H1 (cell line): ENCODE results near the gene PTGER3. TPM values are rescaled to one million over a fixed set of nuclear protein-coding genes. Genes with fewer than 3 reads are reported as not detected.

Experiments
- CTCF ChIA-PET: fragments of 300-600 bp; sonication (Branson Sonifier 250); formaldehyde crosslinking; loops from one replicate; lab custom pipeline; 2021; ENCODE audit not compliant: partially characterized antibody; lab: Charles Lee
- POLR2A ChIA-PET: fragments of 300-600 bp; sonication (Branson Sonifier 250); formaldehyde crosslinking; loops from one replicate; lab custom pipeline; 2021; ENCODE audit warnings: inconsistent platforms; ENCODE audit not compliant: partially characterized antibody; lab: Charles Lee
- DNase-seq, 2 experiments: peaks; one replicate each; pipeline versions ENCODE4 v3.0.0 to v3.0.0-alpha.2; 2010 to 2022; ENCODE audit warnings: low spot score in 2 of 2, low read depth in 1 of 2, mixed read lengths in 1 of 2
- FAIRE-seq: peaks from 2 replicates; lab custom pipeline; 2011; peaks lifted over from hg19 to GRCh38; lab: Jason Lieb, UNC
- H2AFZ ChIP-seq: 2 replicates; pipeline ENCODE4 v1.8.1; 2012; ENCODE audit warnings: low read length, inconsistent platforms
- H2AK5ac ChIP-seq: 2 replicates; pipeline ENCODE4 v1.6.1; 2013; ENCODE audit warnings: low read depth, low read length
- H2BK120ac ChIP-seq: replicated peaks from 2 replicates; pipeline ENCODE3; 2013; ENCODE audit warnings: low read depth, low read length, inconsistent platforms
- H2BK12ac ChIP-seq: 2 replicates; pipeline ENCODE4 v1.6.1; 2013; ENCODE audit warnings: low read depth, low read length
- H2BK15ac ChIP-seq: 2 replicates; pipeline ENCODE4 v1.6.1; 2013; ENCODE audit warnings: low read length
- H2BK20ac ChIP-seq: 2 replicates; pipeline ENCODE4 v1.6.1; 2013; ENCODE audit warnings: low read length
- H2BK5ac ChIP-seq: 2 replicates; pipeline ENCODE4 v1.6.1; 2013; ENCODE audit warnings: low read depth, low read length
- H3K14ac ChIP-seq: 2 replicates; pipeline ENCODE4 v1.6.1; 2013; ENCODE audit warnings: inconsistent platforms; ENCODE audit not compliant: insufficient read length
- H3K18ac ChIP-seq: 2 replicates; pipeline ENCODE4 v1.6.1; 2013; ENCODE audit warnings: low read length; ENCODE audit errors: extremely low read depth
- H3K23ac ChIP-seq: 2 replicates; pipeline ENCODE4 v1.6.1; 2013; ENCODE audit warnings: inconsistent platforms; ENCODE audit not compliant: insufficient read length
- H3K23me2 ChIP-seq: 2 replicates; pipeline ENCODE4 v1.6.1; 2013; ENCODE audit warnings: low read depth, low read length
- H3K27ac ChIP-seq: 2 replicates; pipeline ENCODE4 v1.6.1; 2011; ENCODE audit warnings: low read depth, low read length, inconsistent platforms
- H3K27me3 ChIP-seq, 4 experiments: replicated peaks in 1 of 4; 1 replicate in 1 of 4; 2 replicates in 3 of 4; pipeline versions ENCODE4 v1.6.1 to v1.8.1; 2011 to 2013; ENCODE audit warnings: low read length in 3 of 4, mild to moderate bottlenecking in 3 of 4, inconsistent platforms in 2 of 4, mixed read lengths in 2 of 4, moderate library complexity in 1 of 4; ENCODE audit not compliant: control insufficient read depth in 3 of 4, insufficient read depth in 3 of 4; ENCODE audit errors: extremely low read depth in 1 of 4
- H3K36me3 ChIP-seq, 4 experiments: 2 replicates each; pipeline versions ENCODE4 v1.6.1 to v1.8.1; 2011 to 2013; ENCODE audit warnings: mild to moderate bottlenecking in 4 of 4, low read length in 3 of 4, moderate library complexity in 2 of 4, control low read depth in 1 of 4, inconsistent platforms in 1 of 4; ENCODE audit not compliant: insufficient read depth in 4 of 4, control insufficient read depth in 2 of 4
- H3K4ac ChIP-seq: replicated peaks from 2 replicates; pipeline ENCODE3; 2013; ENCODE audit warnings: low read length, low read depth, mixed read lengths, inconsistent platforms; ENCODE audit not compliant: insufficient read length
- H3K4me1 ChIP-seq, 4 experiments: replicated peaks in 1 of 4; 1 replicate in 1 of 4; 2 replicates in 3 of 4; pipeline versions ENCODE4 v1.6.1 to v1.8.1; 2011 to 2013; ENCODE audit warnings: low read length in 3 of 4, inconsistent platforms in 2 of 4, mixed read lengths in 1 of 4; ENCODE audit not compliant: insufficient read depth in 4 of 4, control insufficient read depth in 3 of 4
- H3K4me2 ChIP-seq, 2 experiments: 2 replicates each; pipeline versions ENCODE4 v1.6.1 to v1.8.1; 2011 to 2013; ENCODE audit warnings: low read depth in 2 of 2, low read length in 2 of 2, control low read depth in 1 of 2, inconsistent platforms in 1 of 2, mild to moderate bottlenecking in 1 of 2; ENCODE audit not compliant: insufficient read depth in 1 of 2
- H3K4me3 ChIP-seq, 4 experiments: fragments of 200-600, 300-600 bp in 1 of 4; sonication (generic), shearing (Covaris generic), sonication (Bioruptor Twin) in 1 of 4; 2 replicates each; pipeline versions ENCODE4 v1.5.1 to v1.8.1; 2011 to 2016; ENCODE audit warnings: low read length in 4 of 4, low read depth in 3 of 4, control low read depth in 2 of 4, inconsistent platforms in 2 of 4, mild to moderate bottlenecking in 2 of 4, mixed read lengths in 1 of 4, moderate library complexity in 1 of 4; ENCODE audit not compliant: insufficient read depth in 2 of 4; ENCODE audit errors: extremely low read depth in 1 of 4
- H3K56ac ChIP-seq: replicated peaks from 2 replicates; pipeline ENCODE3; 2013; ENCODE audit warnings: low read depth, mild to moderate bottlenecking, mixed read lengths, low read length, inconsistent platforms; ENCODE audit not compliant: insufficient read length
- H3K79me1 ChIP-seq: 2 replicates; pipeline ENCODE4 v1.6.1; 2013; ENCODE audit warnings: low read depth, low read length, control low read depth
- H3K79me2 ChIP-seq, 2 experiments: 2 replicates each; pipeline versions ENCODE4 v1.6.1 to v1.8.1; 2012 to 2013; ENCODE audit warnings: low read length in 2 of 2, mild to moderate bottlenecking in 2 of 2, inconsistent platforms in 1 of 2; ENCODE audit not compliant: insufficient read depth in 2 of 2, control insufficient read depth in 1 of 2
- H3K9ac ChIP-seq, 4 experiments: replicated peaks in 1 of 4; 1 replicate in 1 of 4; 2 replicates in 3 of 4; pipeline versions ENCODE4 v1.6.1 to v1.8.1; 2011 to 2013; ENCODE audit warnings: low read depth in 3 of 4, low read length in 3 of 4, control low read depth in 2 of 4, mild to moderate bottlenecking in 2 of 4, moderate library complexity in 2 of 4, inconsistent platforms in 1 of 4; ENCODE audit errors: extremely low read depth in 1 of 4
- H3K9me3 ChIP-seq, 2 experiments: 2 replicates each; pipeline versions ENCODE4 v1.6.1 to v1.8.1; 2012 to 2013; ENCODE audit warnings: mild to moderate bottlenecking in 2 of 2, moderate library complexity in 2 of 2, control low read depth in 1 of 2, inconsistent platforms in 1 of 2, low read depth in 1 of 2, low read length in 1 of 2, mixed read lengths in 1 of 2; ENCODE audit not compliant: insufficient read depth in 2 of 2
- H4K20me1 ChIP-seq, 2 experiments: replicated peaks in 1 of 2; 2 replicates each; pipeline versions ENCODE3 to v1.8.1; 2011 to 2013; ENCODE audit warnings: inconsistent platforms in 2 of 2, low read length in 2 of 2, mild to moderate bottlenecking in 1 of 2; ENCODE audit not compliant: insufficient read depth in 2 of 2, control insufficient read depth in 1 of 2
- H4K5ac ChIP-seq: 2 replicates; pipeline ENCODE4 v1.6.1; 2013; ENCODE audit warnings: low read length, low read depth, mixed read lengths, inconsistent platforms; ENCODE audit not compliant: insufficient read length
- H4K8ac ChIP-seq: 2 replicates; pipeline ENCODE4 v1.8.0; 2013; ENCODE audit warnings: mild to moderate bottlenecking, moderate library complexity, low read length, inconsistent platforms; ENCODE audit not compliant: insufficient read depth; ENCODE audit errors: extremely low read depth
- H4K91ac ChIP-seq: replicated peaks from 2 replicates; pipeline ENCODE3; 2013; ENCODE audit warnings: low read length, mixed read lengths, inconsistent platforms; ENCODE audit not compliant: insufficient read length
- ATF2 ChIP-seq: IDR thresholded peaks from 2 replicates; pipeline ENCODE4 v1.6.1; 2012; ENCODE audit warnings: low read length, inconsistent platforms
- CEBPB ChIP-seq: IDR thresholded peaks from 2 replicates; pipeline ENCODE4 v1.6.1; 2012; ENCODE audit warnings: low read depth, low read length
- WGBS, 2 experiments: shearing (Covaris generic) in 1 of 2; methylation state at CpG; one replicate each; pipeline versions ENCODE4 v1.1.6 to v1.1.7; 2013 to 2015; ENCODE audit warnings: low lambda C conversion rate in 2 of 2, mixed read lengths in 2 of 2, inconsistent platforms in 1 of 2, low coverage in 1 of 2, missing lambda C conversion rate in 1 of 2; ENCODE audit not compliant: insufficient replicate concordance in 2 of 2, insufficient coverage in 1 of 2, insufficient read length in 1 of 2; ENCODE audit errors: extremely low coverage in 1 of 2, missing lambda C conversion rate in 1 of 2; 5-methylcytosine and 5-hydroxymethylcytosine counted together
- polyA plus RNA-seq, 7 experiments: library from polyadenylated mRNA; depleted of rRNA in 3 of 7; stranded (reverse) in 5 of 7; unstranded in 2 of 7; fragments of >200 nt in 5 of 7; fragments of 200-250 nt in 2 of 7; gene quantifications; 1 replicate in 5 of 7; 2 replicates in 1 of 7; 4 replicates in 1 of 7; pipeline versions ENCODE4 v1.2.1 to v1.2.3, GENCODE V29; 2011 to 2013; ENCODE audit warnings: missing spikeins in 2 of 7, mixed read lengths in 2 of 7
- total RNA-seq: library from RNA; stranded (reverse); fragmentation: NEBNext Ultra II Directional; extraction: Animal tissue kit (Norgen Biotek cat#: 25700); gene quantifications from 2 replicates; pipeline ENCODE4 v1.2.1, GENCODE V29; 2021

PTGER3 gene
- total and polyA plus RNA-seq, 2 of the 8 experiments (the other 6 are each of a cell fraction or from before 2014, with no cell fraction given): 0.38 to 0.82 TPM

- TF ChIP-seq ATF2: no peak
- no peak for TF ChIP-seq CEBPB
- Histone ChIP-seq H3K79me2 (no peaks in the 10 kb centered on the region), H3K9ac (no peak overlapping the region), H3K36me3 (no peaks in the 10 kb centered on the region), H3K9me3 (no peaks in the 10 kb centered on the region), H2BK5ac (no peak overlapping the region), H4K91ac (no peak overlapping the region), H4K20me1 (no peaks in the 10 kb centered on the region), H3K14ac (no peak overlapping the region), H3K4me3 (no peak overlapping the region), H3K23me2 (no peaks in the 10 kb centered on the region), H2BK15ac (no peak overlapping the region), H3K23ac (no peak overlapping the region), H3K4ac (no peak overlapping the region), H4K5ac (no peak overlapping the region), H2AFZ (no peak overlapping the region), H3K27me3 (no peaks in the 10 kb centered on the region), H3K56ac (no peak overlapping the region), H3K4me1 (no peaks in the 10 kb centered on the region), H2AK5ac (no peak overlapping the region), H2BK120ac (no peak overlapping the region), H3K4me2 (no peak overlapping the region), H2BK12ac (no peak overlapping the region), H4K8ac (no peak overlapping the region), H3K79me1 (no peaks in the 10 kb centered on the region), H3K27ac (no peak overlapping the region), H3K18ac (no peak overlapping the region), H2BK20ac (no peak overlapping the region)
- no peak for FAIRE-seq
- CTCF ChIA-PET: no interaction called here
- POLR2A ChIA-PET: no interaction called here
- no peak for DNase-seq
- WGBS, 2 experiments: 94% methylated on average over 1 of the region's 1 CpG; no CpG with 5 or more reads in 1 of the 2 experiments
Observed at GRCh38 chr1:71033136-71033535, 14.5 kb downstream of the PTGER3 start.
